Measurements from ENCODE around the gene B4GALNT2.
"Not testable (repeated sequence)": the region's sequence is repeated elsewhere in the genome, so short reads cannot be mapped to it uniquely, and the experiment has no call there.

Gene B4GALNT2

GRCh38 chr17:49101054-49101534 is 31.5 kb upstream of the B4GALNT2 start:
- Histone ChIP-seq H3K27ac (ENCODE audit: low read depth, low read length) (no peak overlapping the region), H3K9ac (ENCODE audit: low read length in 5 of 5) (no peak overlapping the region), H3K9me3 (ENCODE audit: control insufficient read depth in 5 of 5, low read length in 5 of 5) (no peaks in the 10 kb centered on the region), H3K27me3 (ENCODE audit: control insufficient read depth in 5 of 5, insufficient read depth in 4 of 5, low read length in 5 of 5) (peaks cover 0 to 10% (median 3%) of the 10 kb centered on the region in 5 donors), H3K4me1 (ENCODE audit: control insufficient read depth in 5 of 5, insufficient read depth in 5 of 5, low read length in 5 of 5) (no peaks in the 10 kb centered on the region), H3K4me3 (ENCODE audit: low read depth in 1 of 5, low read length in 5 of 5) (no peak overlapping the region), H3K36me3 (ENCODE audit: control insufficient read depth in 5 of 5, insufficient read depth in 5 of 5, low read length in 5 of 5) (no peaks in the 10 kb centered on the region)

- H3K4me3 ChIP-seq (ENCODE audit: low read depth in 1 of 5, low read length in 5 of 5); H3K9ac ChIP-seq (ENCODE audit: low read length in 5 of 5); H3K9me3 ChIP-seq (ENCODE audit: control insufficient read depth in 5 of 5, low read length in 5 of 5); H3K4me1 ChIP-seq (ENCODE audit: control insufficient read depth in 5 of 5, insufficient read depth in 5 of 5, low read length in 5 of 5); H3K27ac ChIP-seq (ENCODE audit: low read depth, low read length); H3K36me3 ChIP-seq (ENCODE audit: control insufficient read depth in 5 of 5, insufficient read depth in 5 of 5, low read length in 5 of 5); H3K27me3 ChIP-seq (ENCODE audit: control insufficient read depth in 5 of 5, insufficient read depth in 4 of 5, low read length in 5 of 5): not testable (repeated sequence)
Observed at GRCh38 chr17:49103360-49103759, 29.2 kb upstream of the B4GALNT2 start.

GRCh38 chr17:49104511-49105074 is 28.0 kb upstream of the B4GALNT2 start:
- Histone ChIP-seq H3K36me3 (ENCODE audit: control insufficient read depth in 5 of 5, insufficient read depth in 5 of 5, low read length in 5 of 5) (no peaks in the 10 kb centered on the region), H3K4me3 (ENCODE audit: low read depth in 1 of 5, low read length in 5 of 5) (no peak overlapping the region), H3K4me1 (ENCODE audit: control insufficient read depth in 5 of 5, insufficient read depth in 5 of 5, low read length in 5 of 5) (no peaks in the 10 kb centered on the region), H3K27me3 (ENCODE audit: control insufficient read depth in 5 of 5, insufficient read depth in 4 of 5, low read length in 5 of 5) (peaks cover 0 to 7% (median 3%) of the 10 kb centered on the region in 5 donors), H3K9ac (ENCODE audit: low read length in 5 of 5) (no peak overlapping the region), H3K9me3 (ENCODE audit: control insufficient read depth in 5 of 5, low read length in 5 of 5) (no peaks in the 10 kb centered on the region), H3K27ac (ENCODE audit: low read depth, low read length) (no peak overlapping the region)

- no peak overlapping the region for H3K4me3 ChIP-seq (ENCODE audit: low read depth in 1 of 5, low read length in 5 of 5)
- no peaks in the 10 kb centered on the region for H3K4me1 ChIP-seq (ENCODE audit: control insufficient read depth in 5 of 5, insufficient read depth in 5 of 5, low read length in 5 of 5)
- no peaks in the 10 kb centered on the region for H3K36me3 ChIP-seq (ENCODE audit: control insufficient read depth in 5 of 5, insufficient read depth in 5 of 5, low read length in 5 of 5)
- H3K9me3 ChIP-seq (ENCODE audit: control insufficient read depth in 5 of 5, low read length in 5 of 5) = no peaks in the 10 kb centered on the region
- no peak overlapping the region for H3K27ac ChIP-seq (ENCODE audit: low read depth, low read length)
- no peak overlapping the region for H3K9ac ChIP-seq (ENCODE audit: low read length in 5 of 5)
- peaks cover 0 to 7% (median 3%) of the 10 kb centered on the region in 5 donors for H3K27me3 ChIP-seq (ENCODE audit: control insufficient read depth in 5 of 5, insufficient read depth in 4 of 5, low read length in 5 of 5)
Observed at GRCh38 chr17:49106321-49107210, 26.0 kb upstream of the B4GALNT2 start.

- H3K4me3 ChIP-seq (ENCODE audit: low read depth in 1 of 5, low read length in 5 of 5) = no peak overlapping the region
- no peak overlapping the region for H3K27ac ChIP-seq (ENCODE audit: low read depth, low read length)
- no peaks in the 10 kb centered on the region for H3K9me3 ChIP-seq (ENCODE audit: control insufficient read depth in 5 of 5, low read length in 5 of 5)
- H3K27me3 ChIP-seq (ENCODE audit: control insufficient read depth in 5 of 5, insufficient read depth in 4 of 5, low read length in 5 of 5) = peaks cover 0 to 7% (median 3%) of the 10 kb centered on the region in 5 donors
- H3K36me3 ChIP-seq (ENCODE audit: control insufficient read depth in 5 of 5, insufficient read depth in 5 of 5, low read length in 5 of 5) = no peaks in the 10 kb centered on the region
- H3K9ac ChIP-seq (ENCODE audit: low read length in 5 of 5) = no peak overlapping the region
- no peaks in the 10 kb centered on the region for H3K4me1 ChIP-seq (ENCODE audit: control insufficient read depth in 5 of 5, insufficient read depth in 5 of 5, low read length in 5 of 5)
Observed at GRCh38 chr17:49107211-49107557, 25.4 kb upstream of the B4GALNT2 start.

GRCh38 chr17:49108318-49108717 is 24.3 kb upstream of the B4GALNT2 start:
- no peak overlapping the region for H3K9ac ChIP-seq (ENCODE audit: low read length in 5 of 5)
- no peaks in the 10 kb centered on the region for H3K4me1 ChIP-seq (ENCODE audit: control insufficient read depth in 5 of 5, insufficient read depth in 5 of 5, low read length in 5 of 5)
- peaks cover 0 to 7% (median 3%) of the 10 kb centered on the region in 5 donors for H3K27me3 ChIP-seq (ENCODE audit: control insufficient read depth in 5 of 5, insufficient read depth in 4 of 5, low read length in 5 of 5)
- H3K4me3 ChIP-seq (ENCODE audit: low read depth in 1 of 5, low read length in 5 of 5) = no peak overlapping the region
- H3K9me3 ChIP-seq (ENCODE audit: control insufficient read depth in 5 of 5, low read length in 5 of 5) = no peaks in the 10 kb centered on the region
- no peak overlapping the region for H3K27ac ChIP-seq (ENCODE audit: low read depth, low read length)
- H3K36me3 ChIP-seq (ENCODE audit: control insufficient read depth in 5 of 5, insufficient read depth in 5 of 5, low read length in 5 of 5) = no peaks in the 10 kb centered on the region

GRCh38 chr17:49110509-49110908 is 22.1 kb upstream of the B4GALNT2 start:
- no peaks in the 10 kb centered on the region for H3K9me3 ChIP-seq (ENCODE audit: control insufficient read depth in 5 of 5, low read length in 5 of 5)
- H3K36me3 ChIP-seq (ENCODE audit: control insufficient read depth in 5 of 5, insufficient read depth in 5 of 5, low read length in 5 of 5) = no peaks in the 10 kb centered on the region
- no peak overlapping the region for H3K9ac ChIP-seq (ENCODE audit: low read length in 5 of 5)
- no peaks in the 10 kb centered on the region for H3K27me3 ChIP-seq (ENCODE audit: control insufficient read depth in 5 of 5, insufficient read depth in 4 of 5, low read length in 5 of 5)
- no peak overlapping the region for H3K27ac ChIP-seq (ENCODE audit: low read depth, low read length)
- no peaks in the 10 kb centered on the region for H3K4me1 ChIP-seq (ENCODE audit: control insufficient read depth in 5 of 5, insufficient read depth in 5 of 5, low read length in 5 of 5)
- H3K4me3 ChIP-seq (ENCODE audit: low read depth in 1 of 5, low read length in 5 of 5) = no peak overlapping the region

GRCh38 chr17:49111934-49112333 is 20.6 kb upstream of the B4GALNT2 start:
- Histone ChIP-seq H3K9ac (ENCODE audit: low read length in 5 of 5) (no peak overlapping the region), H3K4me3 (ENCODE audit: low read depth in 1 of 5, low read length in 5 of 5) (no peak overlapping the region), H3K4me1 (ENCODE audit: control insufficient read depth in 5 of 5, insufficient read depth in 5 of 5, low read length in 5 of 5) (no peaks in the 10 kb centered on the region), H3K27me3 (ENCODE audit: control insufficient read depth in 5 of 5, insufficient read depth in 4 of 5, low read length in 5 of 5) (no peaks in the 10 kb centered on the region), H3K27ac (ENCODE audit: low read depth, low read length) (no peak overlapping the region), H3K9me3 (ENCODE audit: control insufficient read depth in 5 of 5, low read length in 5 of 5) (no peaks in the 10 kb centered on the region), H3K36me3 (ENCODE audit: control insufficient read depth in 5 of 5, insufficient read depth in 5 of 5, low read length in 5 of 5) (no peaks in the 10 kb centered on the region)

- Histone ChIP-seq H3K9ac (ENCODE audit: low read length in 5 of 5) (no peak overlapping the region), H3K27me3 (ENCODE audit: control insufficient read depth in 5 of 5, insufficient read depth in 4 of 5, low read length in 5 of 5) (peaks cover 0 to 2% (median 0%) of the 10 kb centered on the region in 5 donors), H3K4me3 (ENCODE audit: low read depth in 1 of 5, low read length in 5 of 5) (no peak overlapping the region), H3K4me1 (ENCODE audit: control insufficient read depth in 5 of 5, insufficient read depth in 5 of 5, low read length in 5 of 5) (no peaks in the 10 kb centered on the region), H3K27ac (ENCODE audit: low read depth, low read length) (no peak overlapping the region), H3K9me3 (ENCODE audit: control insufficient read depth in 5 of 5, low read length in 5 of 5) (no peaks in the 10 kb centered on the region), H3K36me3 (ENCODE audit: control insufficient read depth in 5 of 5, insufficient read depth in 5 of 5, low read length in 5 of 5) (no peaks in the 10 kb centered on the region)
Observed at GRCh38 chr17:49112936-49113335, 19.6 kb upstream of the B4GALNT2 start.

GRCh38 chr17:49114703-49115102 is 17.9 kb upstream of the B4GALNT2 start:
- Histone ChIP-seq H3K9me3 (ENCODE audit: control insufficient read depth in 5 of 5, low read length in 5 of 5) (no peaks in the 10 kb centered on the region), H3K27ac (ENCODE audit: low read depth, low read length) (no peak overlapping the region), H3K36me3 (ENCODE audit: control insufficient read depth in 5 of 5, insufficient read depth in 5 of 5, low read length in 5 of 5) (no peaks in the 10 kb centered on the region), H3K27me3 (ENCODE audit: control insufficient read depth in 5 of 5, insufficient read depth in 4 of 5, low read length in 5 of 5) (peaks cover 0 to 5% (median 1%) of the 10 kb centered on the region in 5 donors), H3K4me1 (ENCODE audit: control insufficient read depth in 5 of 5, insufficient read depth in 5 of 5, low read length in 5 of 5) (no peaks in the 10 kb centered on the region), H3K4me3 (ENCODE audit: low read depth in 1 of 5, low read length in 5 of 5) (no peak overlapping the region), H3K9ac (ENCODE audit: low read length in 5 of 5) (no peak overlapping the region)
